Measurements from ENCODE around the gene SLIT1.

Gene SLIT1

GRCh38 chr10:97185326-97186058 lies at the start of gene SLIT1:
SLIT1 (minus strand) TSS chr10:97185959; CDS start chr10:97185674, 285 bp downstream.
- peak; percentile 36 for DNase-seq (ENCODE audit: low spot score)

- DNase-seq (ENCODE audit: low spot score) = no peak
Observed at GRCh38 chr10:97235353-97235752, 49.6 kb upstream of the SLIT1 start.

GRCh38 chr10:97234400-97234799 lies 48.6 kb upstream of the SLIT1 start:
- DNase-seq (ENCODE audit: low spot score) = peak; percentile 44

- no peak for DNase-seq (ENCODE audit: low spot score)
Observed at GRCh38 chr10:97230146-97230545, 44.4 kb upstream of the SLIT1 start.

GRCh38 chr10:97229322-97230015 lies 43.7 kb upstream of the SLIT1 start:
- no peak for DNase-seq (ENCODE audit: low spot score)

- no peak for DNase-seq (ENCODE audit: low spot score)
Observed at GRCh38 chr10:97228775-97229157, 43.0 kb upstream of the SLIT1 start.

GRCh38 chr10:97228130-97228774 lies 42.5 kb upstream of the SLIT1 start:
- no peak for DNase-seq (ENCODE audit: low spot score)

- no peak for DNase-seq (ENCODE audit: low spot score)
Observed at GRCh38 chr10:97226398-97226797, 40.6 kb upstream of the SLIT1 start.

GRCh38 chr10:97224483-97225435 lies 39.0 kb upstream of the SLIT1 start:
- DNase-seq (ENCODE audit: low spot score) = no peak

- DNase-seq (ENCODE audit: low spot score) = no peak
Observed at GRCh38 chr10:97222326-97222961, 36.7 kb upstream of the SLIT1 start.

GRCh38 chr10:97220355-97220754 lies 34.6 kb upstream of the SLIT1 start:
- no peak for DNase-seq (ENCODE audit: low spot score)

- DNase-seq (ENCODE audit: low spot score) = no peak
Observed at GRCh38 chr10:97217299-97217698, 31.5 kb upstream of the SLIT1 start.

GRCh38 chr10:97215619-97216260 lies 30.0 kb upstream of the SLIT1 start:
- DNase-seq (ENCODE audit: low spot score) = no peak

GRCh38 chr10:97213431-97213830 lies 27.7 kb upstream of the SLIT1 start:
- DNase-seq (ENCODE audit: low spot score) = no peak

GRCh38 chr10:97211229-97211628 lies 25.5 kb upstream of the SLIT1 start:
- DNase-seq (ENCODE audit: low spot score) = no peak

- peak; percentile 56 for DNase-seq (ENCODE audit: low spot score)
Observed at GRCh38 chr10:97210543-97210960, 24.8 kb upstream of the SLIT1 start.

GRCh38 chr10:97207756-97208346 lies 22.1 kb upstream of the SLIT1 start:
- no peak for DNase-seq (ENCODE audit: low spot score)

GRCh38 chr10:97207131-97207530 lies 21.4 kb upstream of the SLIT1 start:
- DNase-seq (ENCODE audit: low spot score) = no peak

- DNase-seq (ENCODE audit: low spot score) = no peak
Observed at GRCh38 chr10:97204826-97205679, 19.3 kb upstream of the SLIT1 start.

GRCh38 chr10:97203220-97203619 lies 17.5 kb upstream of the SLIT1 start:
- no peak for DNase-seq (ENCODE audit: low spot score)
